ENCODE data around the gene SOX18.
"Not testable (repeated sequence)": the region's sequence is repeated elsewhere in the genome, so short reads cannot be mapped to it uniquely, and the experiment has no call there.

The SOX18 gene

DNA sequence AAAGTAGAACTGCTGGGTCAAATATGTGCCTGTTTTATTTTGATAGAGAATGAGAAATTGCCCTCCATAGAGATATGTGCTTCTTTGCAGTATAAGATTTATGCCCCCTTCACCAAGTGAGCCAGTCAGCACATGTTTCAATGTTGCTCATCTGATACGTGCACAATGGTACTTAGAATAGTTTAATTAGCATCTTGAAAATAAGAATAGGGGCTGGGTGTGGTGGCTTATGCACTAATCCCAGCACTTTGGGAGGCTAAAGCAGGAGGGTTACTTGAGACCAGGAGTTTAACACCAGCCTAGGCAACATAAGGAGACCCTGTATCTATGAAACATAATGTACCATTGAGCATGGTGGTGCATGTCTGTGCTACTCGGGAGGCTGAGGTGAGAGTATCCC, 33.8 kb downstream of the SOX18 start:
- no peak for FAIRE-seq

DNA sequence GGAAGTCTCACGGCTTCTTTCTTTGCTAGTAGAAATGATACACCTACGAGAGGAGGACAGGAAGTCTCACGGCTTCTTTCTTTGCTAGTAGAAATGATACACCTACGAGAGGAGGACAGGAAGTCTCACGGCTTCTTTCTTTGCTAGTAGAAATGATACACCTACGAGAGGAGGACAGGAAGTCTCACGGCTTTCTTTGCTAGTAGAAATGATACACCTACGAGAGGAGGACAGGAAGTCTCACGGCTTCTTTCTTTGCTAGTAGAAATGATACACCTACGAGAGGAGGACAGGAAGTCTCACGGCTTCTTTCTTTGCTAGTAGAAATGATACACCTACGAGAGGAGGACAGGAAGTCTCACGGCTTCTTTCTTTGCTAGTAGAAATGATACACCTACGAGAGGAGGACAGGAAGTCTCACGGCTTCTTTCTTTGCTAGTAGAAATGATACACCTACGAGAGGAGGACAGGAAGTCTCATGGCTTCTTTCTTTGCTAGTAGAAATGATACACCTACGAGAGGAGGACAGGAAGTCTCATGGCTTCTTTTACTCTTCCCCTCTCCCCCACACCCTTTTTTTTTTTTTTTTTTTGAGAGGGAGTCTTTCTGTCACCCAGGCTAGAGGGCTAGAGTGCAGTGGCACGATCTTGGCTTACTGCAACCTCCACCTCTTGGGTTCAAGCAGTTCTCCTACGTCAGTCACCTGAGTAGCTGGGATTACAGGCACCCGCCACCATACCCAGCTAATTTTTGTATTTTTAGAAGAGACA, 36.9 kb downstream of the SOX18 start:
- not testable (repeated sequence) for FAIRE-seq

DNA sequence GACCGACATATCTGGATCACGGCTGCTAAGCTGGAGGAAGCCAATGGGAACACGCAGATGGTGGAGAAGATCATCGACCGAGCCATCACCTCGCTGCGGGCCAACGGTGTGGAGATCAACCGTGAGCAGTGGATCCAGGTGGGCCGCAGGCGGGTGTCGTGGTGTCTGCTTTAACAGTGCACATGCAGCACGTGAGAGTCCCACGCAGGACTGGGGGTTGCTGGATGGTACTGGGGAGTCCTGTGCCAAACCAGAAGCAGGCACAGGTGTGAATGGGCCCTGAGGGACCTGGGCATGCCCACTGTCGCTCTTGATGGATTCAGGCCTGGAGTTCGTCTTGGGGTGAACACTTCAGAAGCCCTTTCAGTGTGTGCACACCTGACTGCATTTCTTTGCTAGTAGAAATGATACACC, 38.1 kb downstream of the SOX18 start:
- FAIRE-seq = no peak

DNA sequence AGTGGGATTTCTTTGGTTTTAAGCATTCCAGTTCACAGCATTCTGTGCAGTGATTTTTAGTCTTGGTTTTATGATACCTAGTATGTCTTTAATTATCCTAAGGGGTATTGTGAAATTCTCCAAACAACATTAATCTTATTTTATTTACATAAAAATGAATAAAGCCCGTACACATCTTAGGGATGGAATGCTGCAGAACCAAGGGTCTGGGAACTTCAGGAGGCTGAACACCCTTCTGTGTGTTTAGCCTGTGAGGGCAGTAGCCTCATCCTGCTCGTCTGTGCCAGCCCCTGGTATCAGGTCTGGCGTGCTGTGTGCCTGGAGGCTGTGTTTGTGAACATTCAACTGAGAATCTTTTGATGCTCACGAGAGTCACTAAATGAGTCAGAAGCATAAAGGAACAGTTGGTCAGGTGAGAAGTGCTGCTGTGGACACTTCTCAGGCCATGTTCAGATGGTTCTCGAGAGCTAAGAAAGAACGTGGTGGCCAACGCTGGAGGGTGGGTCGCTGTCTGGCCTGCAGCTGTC, 38.7 kb downstream of the SOX18 start:
- no peak for FAIRE-seq

DNA sequence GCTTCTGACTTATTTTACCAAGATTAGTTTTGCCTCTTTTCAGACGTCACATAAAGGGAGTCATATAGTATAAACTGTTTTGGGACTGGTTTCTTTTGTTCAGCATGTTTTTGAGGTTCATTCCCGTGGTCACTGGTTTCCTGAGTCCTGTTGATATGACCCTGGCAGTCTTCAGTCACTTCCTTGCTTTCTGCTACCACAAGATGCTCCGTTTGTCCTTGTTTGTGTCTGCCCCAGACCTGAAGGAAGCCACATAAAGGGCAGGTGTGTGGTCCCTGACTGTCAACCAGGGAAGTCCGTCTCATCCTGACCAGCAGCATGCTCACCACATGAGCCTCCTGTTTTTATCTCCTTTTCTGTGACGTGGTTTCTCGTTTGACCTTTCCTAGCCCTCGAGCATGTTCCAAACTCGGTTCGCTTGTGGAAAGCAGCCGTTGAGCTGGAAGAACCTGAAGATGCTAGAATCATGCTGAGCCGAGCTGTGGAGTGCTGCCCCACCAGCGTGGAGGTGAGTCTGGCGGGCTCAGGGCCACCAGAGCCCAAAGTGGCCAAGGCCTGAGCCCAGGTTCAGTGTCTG, 39.5 kb downstream of the SOX18 start:
- FAIRE-seq = no peak

DNA sequence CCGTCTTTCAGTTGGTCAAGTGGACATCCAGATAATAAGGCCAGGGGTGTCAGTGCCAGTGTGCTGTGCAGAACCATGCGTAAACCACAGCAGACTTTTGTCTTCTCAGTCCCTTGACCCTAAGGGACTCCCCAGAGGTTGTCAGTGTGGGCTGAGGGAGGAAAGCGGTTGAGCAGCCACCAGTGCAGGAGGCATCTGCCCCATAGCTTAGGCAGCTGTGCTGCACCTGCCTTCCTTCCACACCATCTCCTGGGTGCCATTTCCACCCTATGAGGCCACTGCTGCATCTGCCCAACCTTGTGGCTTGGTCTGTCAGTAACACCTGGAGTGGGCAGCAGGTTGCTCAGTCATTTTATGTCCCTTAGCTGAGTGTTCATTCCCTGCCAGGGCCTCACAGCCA, 42.5 kb downstream of the SOX18 start:
- FAIRE-seq = no peak

DNA sequence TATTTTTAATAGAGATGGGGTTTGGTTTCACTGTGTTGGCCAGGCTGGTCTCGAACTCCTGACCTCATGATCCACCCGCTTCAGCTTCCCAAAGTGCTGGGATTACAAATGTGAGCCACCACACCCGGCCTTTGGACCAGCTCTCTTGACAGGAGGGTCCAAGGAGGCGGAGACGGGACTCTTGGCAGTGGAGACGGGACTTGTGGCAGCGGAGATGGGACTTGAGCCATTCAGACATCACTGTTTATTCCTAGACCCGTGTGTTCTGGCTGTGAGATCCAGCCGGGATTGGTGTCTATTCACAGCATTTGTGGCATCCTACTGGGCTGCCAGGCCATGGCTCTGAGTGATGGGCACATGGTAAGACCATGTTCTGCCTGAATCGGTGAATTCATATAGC, 42.9 kb downstream of the SOX18 start:
- no peak for FAIRE-seq

DNA sequence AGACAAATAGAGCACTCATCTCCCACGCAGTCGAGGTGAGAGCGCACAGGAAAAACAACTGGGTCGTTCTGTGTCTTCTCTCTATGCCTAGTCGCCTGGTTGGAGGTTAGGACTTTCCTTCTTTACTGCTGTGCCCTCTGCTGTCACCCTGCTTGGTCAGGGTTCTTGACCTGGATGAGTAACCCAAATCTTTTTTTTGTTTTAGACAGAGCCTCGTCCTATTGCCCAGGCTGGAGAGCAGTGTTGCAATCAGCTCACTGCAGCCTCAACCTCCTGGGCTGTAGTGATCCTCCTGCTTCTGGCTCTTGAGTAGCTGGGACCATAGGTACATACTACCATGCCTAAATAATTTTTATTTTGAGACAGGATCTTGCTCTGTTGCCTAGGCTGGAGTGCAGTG, 44.0 kb downstream of the SOX18 start:
- FAIRE-seq = no peak

DNA sequence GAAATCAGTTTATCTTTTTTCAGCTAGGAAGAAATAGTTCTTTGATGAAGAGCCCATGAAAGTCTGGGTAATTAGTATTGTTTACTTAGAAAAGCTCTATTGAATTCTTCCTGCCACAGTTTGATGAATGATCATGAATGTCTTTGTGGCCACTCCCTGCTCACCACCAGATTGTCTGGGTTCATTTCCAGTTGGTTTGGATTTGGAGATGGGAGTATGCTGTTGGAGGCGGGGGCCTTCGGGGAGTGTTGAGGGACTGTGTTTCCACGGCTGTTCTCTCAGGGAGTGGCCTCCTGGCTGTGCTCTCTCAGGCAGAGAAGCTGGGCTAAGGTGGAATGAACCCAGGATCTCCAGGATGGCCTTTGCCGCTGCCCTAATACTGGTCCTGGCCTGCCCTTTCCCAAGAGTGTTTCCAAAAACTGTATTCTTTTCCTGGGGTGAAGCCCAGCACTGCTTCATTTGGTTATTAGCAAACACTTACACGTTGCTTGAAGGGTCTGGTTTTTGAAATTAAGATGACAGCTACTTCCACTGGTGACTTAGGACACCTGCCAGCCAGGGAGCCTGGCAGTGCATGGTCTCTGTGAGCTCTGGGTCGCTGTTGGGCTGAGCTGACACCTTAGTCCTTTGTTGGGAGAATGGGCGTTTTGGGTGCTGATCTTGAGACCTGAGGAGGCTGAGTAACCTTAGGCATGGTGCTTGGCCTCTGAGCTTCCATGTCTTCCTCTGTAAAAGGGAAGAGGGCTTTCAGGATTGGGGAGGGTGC, 45.3 kb downstream of the SOX18 start:
- no peak for FAIRE-seq

DNA sequence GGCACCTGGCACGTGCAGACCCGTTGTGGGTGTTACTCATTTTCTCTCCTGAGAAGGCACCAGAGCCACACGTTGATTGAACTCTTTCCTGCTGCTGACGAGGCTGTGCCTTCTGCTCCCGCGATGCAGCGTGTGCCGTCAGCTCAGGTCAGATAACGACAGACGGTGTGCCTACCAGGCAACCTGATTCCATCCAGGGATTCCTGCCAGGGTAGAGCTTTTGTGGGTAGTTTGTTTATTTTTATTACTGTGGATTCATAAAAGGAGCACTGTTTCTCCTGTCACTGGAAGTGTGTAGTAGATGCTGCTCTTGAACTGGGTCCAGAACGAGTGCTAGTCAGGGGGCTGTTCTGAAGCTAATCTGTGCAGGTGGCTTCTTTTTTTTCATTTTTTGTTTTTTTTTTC, 47.8 kb downstream of the SOX18 start:
- FAIRE-seq = no peak

DNA sequence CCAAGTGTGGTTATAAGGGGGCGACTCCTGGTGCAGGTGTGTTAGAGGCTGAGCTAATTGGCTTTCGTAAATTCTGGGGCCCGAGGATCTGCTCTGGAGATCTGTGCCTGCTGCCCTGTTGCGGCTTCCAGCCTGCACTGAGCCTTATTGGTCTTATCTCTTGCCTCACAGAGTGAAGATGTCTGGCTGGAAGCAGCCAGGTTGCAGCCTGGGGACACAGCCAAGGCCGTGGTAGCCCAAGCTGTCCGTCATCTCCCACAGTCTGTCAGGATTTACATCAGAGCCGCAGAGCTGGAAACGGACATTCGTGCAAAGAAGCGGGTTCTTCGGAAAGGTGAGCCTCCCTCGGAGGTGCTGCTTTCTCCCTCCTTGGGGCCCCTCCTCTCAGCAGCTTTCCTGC, 48.5 kb downstream of the SOX18 start:
- no peak for FAIRE-seq
